SK-N-SH treated with all-trans-retinoic acid at 6 μM for 48 hours (cell line): ENCODE results near the gene COBL.

ENCODE experiments used
- BACH2 ChIP-seq: fragments of 250-450 bp; sonication (Bioruptor Pico); IDR thresholded peaks from 2 replicates; pipeline ENCODE4 v1.9.0; 2021; ENCODE audit warnings: mild to moderate bottlenecking, borderline replicate concordance
- CSRNP3 ChIP-seq: fragments of 250-450 bp; sonication (Bioruptor Pico); IDR thresholded peaks from 2 replicates; pipeline ENCODE4 v1.5.1; 2021; ENCODE audit warnings: mild to moderate bottlenecking, moderate library complexity
- ESRRG ChIP-seq: fragments of 250-450 bp; sonication (Bioruptor Pico); IDR thresholded peaks from 2 replicates; pipeline ENCODE4 v1.6.1; 2021; ENCODE audit warnings: mild to moderate bottlenecking
- ISL1 ChIP-seq: fragments of 250-450 bp; sonication (Bioruptor Pico); IDR thresholded peaks from 2 replicates; pipeline ENCODE4 v2.1.2; 2022; ENCODE audit warnings: mild to moderate bottlenecking, moderate library complexity
- OSR1 ChIP-seq: fragments of 250-450 bp; sonication (Bioruptor Pico); IDR thresholded peaks from 2 replicates; pipeline ENCODE4 v1.8.0; 2022; ENCODE audit warnings: moderate library complexity, mild to moderate bottlenecking, inconsistent platforms
- PATZ1 ChIP-seq: fragments of 250-450 bp; sonication (Bioruptor Pico); IDR thresholded peaks from 2 replicates; pipeline ENCODE4 v1.8.0; 2020; ENCODE audit warnings: mild to moderate bottlenecking, moderate library complexity, borderline replicate concordance
- POU6F1 ChIP-seq: fragments of 250-450 bp; sonication (Bioruptor Pico); IDR thresholded peaks from 2 replicates; pipeline ENCODE4 v1.8.0; 2021; ENCODE audit warnings: low read depth, mild to moderate bottlenecking, moderate library complexity, borderline replicate concordance
- ZC3H10 ChIP-seq: fragments of 250-450 bp; sonication (Bioruptor Pico); IDR thresholded peaks from 2 replicates; pipeline ENCODE4 v1.5.1; 2021; ENCODE audit warnings: mild to moderate bottlenecking, moderate library complexity
- ZFP3 ChIP-seq: fragments of 250-450 bp; sonication (Bioruptor Pico); IDR thresholded peaks from 2 replicates; pipeline ENCODE4 v1.5.0; 2020; ENCODE audit warnings: mild to moderate bottlenecking, moderate library complexity

GRCh38 chr7:51346126-51346525, 29.5 kb upstream of the COBL start:
- TF ChIP-seq POU6F1 (CRISPR knock-in tag) (no peak), PATZ1 (no peak), ZFP3 (CRISPR knock-in tag) (no peak), ISL1 (CRISPR knock-in tag) (no peak), OSR1 (no peak), ZC3H10 (CRISPR knock-in tag) (no peak), BACH2 (CRISPR knock-in tag) (no peak), ESRRG (CRISPR knock-in tag) (no peak), CSRNP3 (CRISPR knock-in tag) (no peak)
